ENCODE results near the gene KNTC1. TPM values are rescaled to one million over a fixed set of nuclear protein-coding genes. Genes with fewer than 3 reads are reported as not detected.

KNTC1 gene
- total RNA-seq, 1 donor from 2014 or later = 8.4 TPM

DNA sequence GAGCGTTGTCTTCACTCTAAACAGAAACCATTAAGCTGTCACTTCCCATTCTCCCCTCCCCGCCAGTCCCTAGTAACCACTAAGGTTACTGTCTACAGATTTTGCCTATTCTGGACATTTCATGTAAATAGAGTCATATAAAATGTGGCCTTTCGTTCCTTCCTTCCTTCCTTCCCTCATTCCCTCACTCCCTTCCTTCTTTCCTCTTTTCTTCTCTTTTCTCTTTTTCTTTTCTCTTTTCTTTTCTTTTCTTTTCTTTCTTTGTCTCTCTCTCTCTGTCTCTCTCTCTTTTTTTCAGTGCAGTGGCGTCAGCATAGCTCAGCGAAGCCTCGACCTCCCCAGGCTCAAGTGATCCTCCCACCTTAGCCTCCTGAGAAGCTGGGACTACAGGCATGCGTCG, 138.3 kb downstream of the KNTC1 start:
- intact Hi-C loops (cut with DNase I) = no loop called here
- ATAC-seq (no peak), DNase-seq (no peak)
- no peaks in the 10 kb centered on the region for H3K36me3 ChIP-seq
- no peaks in the 10 kb centered on the region for H3K4me1 ChIP-seq
- TF ChIP-seq, protein P1, sequence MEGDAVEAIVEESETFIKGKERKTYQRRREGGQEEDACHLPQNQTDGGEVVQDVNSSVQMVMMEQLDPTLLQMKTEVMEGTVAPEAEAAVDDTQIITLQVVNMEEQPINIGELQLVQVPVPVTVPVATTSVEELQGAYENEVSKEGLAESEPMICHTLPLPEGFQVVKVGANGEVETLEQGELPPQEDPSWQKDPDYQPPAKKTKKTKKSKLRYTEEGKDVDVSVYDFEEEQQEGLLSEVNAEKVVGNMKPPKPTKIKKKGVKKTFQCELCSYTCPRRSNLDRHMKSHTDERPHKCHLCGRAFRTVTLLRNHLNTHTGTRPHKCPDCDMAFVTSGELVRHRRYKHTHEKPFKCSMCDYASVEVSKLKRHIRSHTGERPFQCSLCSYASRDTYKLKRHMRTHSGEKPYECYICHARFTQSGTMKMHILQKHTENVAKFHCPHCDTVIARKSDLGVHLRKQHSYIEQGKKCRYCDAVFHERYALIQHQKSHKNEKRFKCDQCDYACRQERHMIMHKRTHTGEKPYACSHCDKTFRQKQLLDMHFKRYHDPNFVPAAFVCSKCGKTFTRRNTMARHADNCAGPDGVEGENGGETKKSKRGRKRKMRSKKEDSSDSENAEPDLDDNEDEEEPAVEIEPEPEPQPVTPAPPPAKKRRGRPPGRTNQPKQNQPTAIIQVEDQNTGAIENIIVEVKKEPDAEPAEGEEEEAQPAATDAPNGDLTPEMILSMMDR (IDR thresholded peaks at IDR 0.05) = no peak
- H3K27me3 ChIP-seq = no peaks in the 10 kb centered on the region
- no peak overlapping the region for H3K27ac ChIP-seq
- H3K9me3 ChIP-seq = no peaks in the 10 kb centered on the region
- no peak overlapping the region for H3K4me3 ChIP-seq

DNA sequence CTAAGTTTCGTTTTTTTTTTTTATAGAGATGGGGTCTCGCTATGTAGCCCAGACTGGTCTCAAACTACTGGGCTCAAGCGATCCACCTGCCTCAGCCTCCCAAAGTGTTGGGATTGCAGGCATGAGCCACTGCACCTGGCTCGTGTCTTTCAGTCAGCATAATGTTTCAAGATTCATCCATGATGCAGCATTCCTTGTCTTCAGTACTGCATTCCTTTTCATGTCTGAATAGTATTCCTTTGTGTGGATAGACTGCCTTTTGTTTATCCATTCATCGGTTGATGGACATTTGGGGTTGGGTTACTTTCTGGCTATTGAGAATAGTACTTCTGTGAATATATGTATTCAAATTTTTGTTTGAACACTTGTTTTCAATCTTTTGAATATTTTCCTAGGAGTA, 138.7 kb downstream of the KNTC1 start:
- H3K4me1 ChIP-seq = no peaks in the 10 kb centered on the region
- DNase-seq (no peak), ATAC-seq (no peak)
- TF ChIP-seq, protein P1 (IDR thresholded peaks at IDR 0.05) = no peak
- intact Hi-C loops (cut with DNase I) = no loop called here
- no peak overlapping the region for H3K27ac ChIP-seq
- no peak overlapping the region for H3K4me3 ChIP-seq
- no peaks in the 10 kb centered on the region for H3K9me3 ChIP-seq
- no peaks in the 10 kb centered on the region for H3K27me3 ChIP-seq
- H3K36me3 ChIP-seq = no peaks in the 10 kb centered on the region

DNA sequence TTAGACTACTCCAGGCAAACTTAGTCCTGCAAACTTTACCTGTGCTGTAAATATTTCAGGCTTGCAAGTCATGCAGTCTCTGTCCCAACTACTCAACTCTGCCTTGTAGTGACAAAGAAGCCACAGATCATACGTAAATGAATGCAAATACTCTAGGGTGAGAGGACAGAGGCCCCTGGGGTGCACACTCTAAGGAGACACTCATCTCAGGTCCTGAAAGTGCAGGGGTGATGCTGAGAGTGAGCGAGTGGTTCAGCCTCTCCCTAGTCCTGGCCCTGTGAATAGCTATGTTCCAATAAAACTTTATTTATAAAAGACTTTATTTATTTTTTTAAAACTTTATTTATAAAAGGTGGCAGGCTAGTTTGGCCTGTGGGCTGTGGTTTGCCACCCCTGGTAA, 141.2 kb downstream of the KNTC1 start:
- DNase-seq = no peak
- intact Hi-C loops (cut with DNase I) = no loop called here

DNA sequence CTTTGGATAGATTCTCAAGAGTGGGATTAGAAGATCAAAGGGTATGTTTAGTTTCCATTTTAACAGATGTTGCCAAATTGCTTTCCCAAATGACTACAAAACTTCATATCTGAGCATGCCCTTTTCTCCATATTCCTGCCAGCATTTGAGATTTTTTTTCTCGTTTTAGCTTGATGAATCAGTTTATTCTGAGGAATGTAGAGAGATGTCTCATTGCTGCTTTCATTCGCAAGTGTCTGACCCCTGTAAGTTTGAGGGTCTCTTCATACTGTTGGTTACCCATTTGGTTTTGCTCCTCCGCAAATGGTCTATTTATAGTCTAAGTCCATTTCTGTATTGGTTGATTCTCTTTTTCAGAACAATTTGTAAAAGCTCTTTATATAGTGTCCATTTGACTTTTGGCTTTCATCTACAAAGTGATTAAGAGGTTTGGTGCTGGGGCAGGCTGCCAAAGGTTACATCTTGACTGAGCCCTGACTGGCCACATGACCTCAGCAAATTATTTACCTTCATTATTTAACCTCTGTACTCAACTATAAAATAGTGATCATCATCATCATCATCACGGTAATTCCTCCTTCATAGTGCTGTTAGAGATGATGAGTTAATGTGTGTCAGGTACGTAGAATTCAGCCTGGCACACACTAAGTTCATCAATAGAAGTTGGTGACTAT, 142.5 kb downstream of the KNTC1 start:
- Histone ChIP-seq H3K27ac (no peak overlapping the region), H3K4me3 (no peak overlapping the region), H3K9me3 (no peaks in the 10 kb centered on the region), H3K27me3 (no peaks in the 10 kb centered on the region), H3K36me3 (no peaks in the 10 kb centered on the region), H3K4me1 (no peaks in the 10 kb centered on the region)
- DNase-seq (no peak), ATAC-seq (no peak)
- TF ChIP-seq, protein P1 (IDR thresholded peaks at IDR 0.05) = no peak
- intact Hi-C loops (cut with DNase I) = no loop called here

More for the DNA sequence above, 141.2 kb downstream of the KNTC1 start:
- Histone ChIP-seq H3K4me3 (no peak overlapping the region), H3K27ac (no peak overlapping the region), H3K4me1 (no peaks in the 10 kb centered on the region), H3K9me3 (no peaks in the 10 kb centered on the region), H3K36me3 (no peaks in the 10 kb centered on the region), H3K27me3 (no peaks in the 10 kb centered on the region)
- TF ChIP-seq, protein P1 (IDR thresholded peaks at IDR 0.05) = no peak
- no peak for ATAC-seq

DNA sequence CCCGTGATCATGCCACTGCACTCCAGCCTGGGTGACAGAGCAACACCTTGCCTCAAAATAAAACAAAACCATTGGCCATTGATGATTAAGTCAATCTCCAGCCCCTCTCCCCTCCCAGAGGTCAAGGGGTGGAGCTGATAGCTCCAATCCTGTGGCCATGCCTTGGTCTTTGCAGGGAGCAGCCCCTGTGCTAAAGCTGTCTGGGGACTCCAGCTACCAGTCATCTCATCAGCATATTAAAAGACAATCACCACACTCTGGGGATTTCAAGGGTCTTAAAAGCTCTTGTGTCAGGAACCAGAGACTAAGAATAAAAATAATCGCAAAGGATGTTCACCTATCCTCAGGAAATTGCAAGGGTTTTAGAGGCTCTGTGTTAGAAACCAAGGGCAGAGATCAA, 145.5 kb downstream of the KNTC1 start:
- ATAC-seq = no peak
- Histone ChIP-seq H3K4me3 (no peak overlapping the region), H3K27me3 (no peaks in the 10 kb centered on the region), H3K4me1 (no peaks in the 10 kb centered on the region), H3K27ac (no peak overlapping the region), H3K36me3 (no peaks in the 10 kb centered on the region), H3K9me3 (no peaks in the 10 kb centered on the region)
- intact Hi-C loops (cut with DNase I) = no loop called here
- TF ChIP-seq, protein P1 (IDR thresholded peaks at IDR 0.05) = no peak
- DNase-seq = no peak

Other genes with a start within 250 kb of the KNTC1 start
- gene CLIP1, start 104.6 kb upstream of the KNTC1 start, total RNA-seq = 108 TPM
- gene ZCCHC8, start 26.3 kb upstream of the KNTC1 start, total RNA-seq = 21.2 TPM
- 63.8 TPM for gene RSRC2, start 313 bp upstream of the KNTC1 start, total RNA-seq
- gene HCAR2, start 176.1 kb downstream of the KNTC1 start, total RNA-seq = 7.6 TPM
- gene HCAR3, start 189.6 kb downstream of the KNTC1 start, total RNA-seq = 4.3 TPM
- 0.20 TPM for gene HCAR1, start 203.6 kb downstream of the KNTC1 start, total RNA-seq
- 29.1 TPM for gene DENR, start 225.6 kb downstream of the KNTC1 start, total RNA-seq
- 0.64 TPM for gene CCDC62, start 247.3 kb downstream of the KNTC1 start, total RNA-seq